Neural cell (in vitro differentiated cells): ENCODE results near the gene NDOR1. TPM values are rescaled to one million over a fixed set of nuclear protein-coding genes. Genes with fewer than 3 reads are reported as not detected.

Experiments used
- H2AFZ ChIP-seq: fragments of 200-600, 300-800 bp; sonication (generic), shearing (Covaris generic); 2 replicates; pipeline ENCODE4 v1.6.0; 2014; ENCODE audit warnings: low read depth, mild to moderate bottlenecking, antibody characterized with exemption, low read length, moderate library complexity
- H3F3A ChIP-seq: fragments of 200-600 bp; shearing (Covaris generic); 2 replicates; pipeline ENCODE4 v1.6.1; 2016; ENCODE audit warnings: mild to moderate bottlenecking, moderate library complexity, mixed read lengths, antibody characterized with exemption, low read length; ENCODE audit not compliant: insufficient read depth, poor library complexity, severe bottlenecking
- H3K27ac ChIP-seq: fragments of 200-600, 300-800 bp; sonication (generic), shearing (Covaris generic); 2 replicates; pipeline ENCODE4 v1.5.1; 2014; ENCODE audit warnings: mild to moderate bottlenecking, low read length, moderate library complexity
- H3K27me3 ChIP-seq: fragments of 300-800, 200-600 bp; sonication (generic), shearing (Covaris generic); 2 replicates; pipeline ENCODE4 v1.6.0; 2014; ENCODE audit warnings: mild to moderate bottlenecking, low read depth, low read length, moderate library complexity; ENCODE audit not compliant: insufficient read depth
- H3K36me3 ChIP-seq: fragments of 300-800, 200-600 bp; sonication (generic), shearing (Covaris generic); 2 replicates; pipeline ENCODE4 v1.5.1; 2014; ENCODE audit warnings: mild to moderate bottlenecking, antibody characterized with exemption, low read length, moderate library complexity; ENCODE audit not compliant: insufficient read depth
- H3K4me2 ChIP-seq: fragments of 300-800, 200-600 bp; sonication (generic), shearing (Covaris generic); 2 replicates; pipeline ENCODE4 v1.6.0; 2014; ENCODE audit warnings: mild to moderate bottlenecking, low read length
- H3K4me3 ChIP-seq: fragments of 300-800, 200-600 bp; sonication (generic), shearing (Covaris generic); 2 replicates; pipeline ENCODE4 v1.5.1; 2014; ENCODE audit warnings: mild to moderate bottlenecking, low read length, moderate library complexity
- H3K79me2 ChIP-seq: fragments of 200-600 bp; shearing (Covaris generic); replicated peaks from 2 replicates; pipeline ENCODE4 v1.6.0; 2014; ENCODE audit warnings: mild to moderate bottlenecking, low read length, moderate library complexity; ENCODE audit not compliant: insufficient read depth
- H3K9ac ChIP-seq: fragments of 300-800, 200-600 bp; sonication (generic), shearing (Covaris generic); 2 replicates; pipeline ENCODE4 v1.6.1; 2016; ENCODE audit warnings: mild to moderate bottlenecking, low read length, mixed read lengths
- H3K9me2 ChIP-seq: fragments of 200-600 bp; shearing (Covaris generic); 2 replicates; pipeline ENCODE4 v1.6.1; 2016; ENCODE audit warnings: mild to moderate bottlenecking, low read length, mixed read lengths; ENCODE audit not compliant: insufficient read depth
- H3K9me3 ChIP-seq: fragments of 200-600, 300-800 bp; sonication (generic), shearing (Covaris generic); 2 replicates; pipeline ENCODE4 v1.6.1; 2016; ENCODE audit warnings: mild to moderate bottlenecking, mixed run types, low read length, moderate library complexity, mixed read lengths
- H4K20me1 ChIP-seq: fragments of 200-600 bp; shearing (Covaris generic); 2 replicates; pipeline ENCODE4 v1.6.1; 2016; ENCODE audit warnings: mild to moderate bottlenecking, mixed run types; ENCODE audit not compliant: insufficient read depth
- CTCF ChIP-seq: fragments of 450-650 bp; IDR thresholded peaks from 2 replicates; pipeline ENCODE4 v1.5.1; 2014; ENCODE audit warnings: antibody characterized with exemption, mild to moderate bottlenecking, moderate library complexity; ENCODE audit not compliant: poor library complexity, severe bottlenecking
- EP300 ChIP-seq: fragments of 450-650 bp; conservative IDR thresholded peaks from 2 replicates; pipeline ENCODE4 v1.6.1; 2014; ENCODE audit warnings: antibody characterized with exemption, mild to moderate bottlenecking, moderate library complexity; ENCODE audit not compliant: poor library complexity, severe bottlenecking
- EZH2 ChIP-seq: fragments of 200-600, 300-800 bp; shearing (Covaris generic), sonication (generic); IDR thresholded peaks from 2 replicates; pipeline ENCODE4 v1.6.1; 2014; ENCODE audit warnings: antibody characterized with exemption, low read length, borderline replicate concordance, mild to moderate bottlenecking; ENCODE audit not compliant: insufficient read depth, poor library complexity, severe bottlenecking
- MXI1 ChIP-seq: fragments of 450-650 bp; conservative IDR thresholded peaks from 2 replicates; pipeline ENCODE4 v1.6.1; 2014; ENCODE audit warnings: antibody characterized with exemption, mild to moderate bottlenecking; ENCODE audit not compliant: poor library complexity, severe bottlenecking
- POLR2AphosphoS5 ChIP-seq: IDR thresholded peaks from 2 replicates; pipeline ENCODE4 v1.6.1; 2012
- RAD21 ChIP-seq: fragments of 450-650 bp; conservative IDR thresholded peaks from 2 replicates; pipeline ENCODE4 v1.6.1; 2014; ENCODE audit warnings: antibody characterized with exemption, mild to moderate bottlenecking, moderate library complexity
- REST ChIP-seq: IDR thresholded peaks from 2 replicates; pipeline ENCODE4 v1.6.1; 2012; ENCODE audit warnings: borderline replicate concordance
- SMC3 ChIP-seq: fragments of 450-650 bp; conservative IDR thresholded peaks from 2 replicates; pipeline ENCODE4 v1.6.1; 2014; ENCODE audit warnings: antibody characterized with exemption, mild to moderate bottlenecking, moderate library complexity; ENCODE audit not compliant: poor library complexity
- TAF1 ChIP-seq: IDR thresholded peaks from 2 replicates; pipeline ENCODE4 v1.6.1; 2012; ENCODE audit warnings: low read depth
- polyA plus RNA-seq: library from polyadenylated mRNA; depleted of rRNA; stranded (reverse); fragments of >200 nt; gene quantifications from 2 replicates; pipeline ENCODE4 v1.2.3, GENCODE V29; 2014

The NDOR1 gene
- polyA plus RNA-seq, 1 donor from 2014 or later: 18.2 TPM

- H3K4me2 ChIP-seq: peak overlapping the region; percentile 74
- H3K4me3 ChIP-seq: peak overlapping the region; percentile 100
- no peaks in the 10 kb centered on the region for H3K27me3 ChIP-seq
- H3K36me3 ChIP-seq: no peaks in the 10 kb centered on the region
- TF ChIP-seq EP300 (no peak), POLR2AphosphoS5 (no peak), REST (no peak), TAF1 (no peak), SMC3 (no peak), RAD21 (no peak), EZH2 (no peak), MXI1 (no peak), CTCF (no peak)
- H4K20me1 ChIP-seq: no peaks in the 10 kb centered on the region
- peak overlapping the region; percentile 83 for H3K9ac ChIP-seq
- no peaks in the 10 kb centered on the region for H3F3A ChIP-seq
- peaks cover 31% of the 10 kb centered on the region for H3K79me2 ChIP-seq
- no peaks in the 10 kb centered on the region for H3K9me3 ChIP-seq
- no peaks in the 10 kb centered on the region for H3K9me2 ChIP-seq
- H3K27ac ChIP-seq: peak overlapping the region; percentile 63
- H2AFZ ChIP-seq: no peak overlapping the region
Observed at GRCh38 chr9:137204731-137205125, 772 bp upstream of the NDOR1 start.

GRCh38 chr9:137206602-137207001 lies 1.1 kb downstream of the NDOR1 start:
- no peak for TF ChIP-seq RAD21
- H3K36me3 ChIP-seq: no peaks in the 10 kb centered on the region
- H3K27me3 ChIP-seq: no peaks in the 10 kb centered on the region
- no peak overlapping the region for H2AFZ ChIP-seq
- no peaks in the 10 kb centered on the region for H3K9me2 ChIP-seq
- H3K4me3 ChIP-seq: peak overlapping the region; percentile 100
- H3K9ac ChIP-seq: peak overlapping the region; percentile 83
- no peak overlapping the region for H3K27ac ChIP-seq
- no peaks in the 10 kb centered on the region for H3K9me3 ChIP-seq
- H3K79me2 ChIP-seq: peaks cover 31% of the 10 kb centered on the region
- no peaks in the 10 kb centered on the region for H3F3A ChIP-seq
- no peaks in the 10 kb centered on the region for H4K20me1 ChIP-seq
- H3K4me2 ChIP-seq: peak overlapping the region; percentile 91

GRCh38 chr9:137211532-137211931 lies 6.0 kb downstream of the NDOR1 start:
- H3K9me2 ChIP-seq: no peaks in the 10 kb centered on the region
- no peak overlapping the region for H2AFZ ChIP-seq
- no peaks in the 10 kb centered on the region for H3K27me3 ChIP-seq
- no peaks in the 10 kb centered on the region for H3F3A ChIP-seq
- TF ChIP-seq EZH2: no peak
- TF ChIP-seq POLR2AphosphoS5: no peak
- TF ChIP-seq REST: no peak
- no peak for TF ChIP-seq CTCF
- TF ChIP-seq MXI1: no peak
- TF ChIP-seq RAD21: no peak
- no peak for TF ChIP-seq EP300
- no peaks in the 10 kb centered on the region for H4K20me1 ChIP-seq
- no peak overlapping the region for H3K4me2 ChIP-seq
- H3K36me3 ChIP-seq: no peaks in the 10 kb centered on the region
- H3K79me2 ChIP-seq: peaks cover 2% of the 10 kb centered on the region
- no peak overlapping the region for H3K9ac ChIP-seq
- no peak overlapping the region for H3K27ac ChIP-seq
- H3K9me3 ChIP-seq: no peaks in the 10 kb centered on the region
- H3K4me3 ChIP-seq: no peak overlapping the region
